Measurements from ENCODE around the gene GFER. TPM values are rescaled to one million over a fixed set of nuclear protein-coding genes. Genes with fewer than 3 reads are reported as not detected.

Gene GFER
- total and polyA plus RNA-seq, 8 donors: 17.1 to 62.0 (median 25.9) TPM

- Histone ChIP-seq H3K9me3 (no peaks in the 10 kb centered on the region), H3K4me1 (peaks cover 0 to 15% (median 5%) of the 10 kb centered on the region in 3 donors), H3K27ac (no peak overlapping the region), H3K27me3 (no peaks in the 10 kb centered on the region), H3K4me3 (no peak overlapping the region), H3K36me3 (peaks cover 0 to 29% (median 14%) of the 10 kb centered on the region in 3 donors)
- ATAC-seq (no peak), DNase-seq (peak in 1 of 6 donors; percentile 88), FAIRE-seq (no peak)
- WGBS, 2 donors: 93 to 97% methylated on average over 18 of the region's 18 CpGs
- no peak for TF ChIP-seq CTCF (IDR thresholded peaks at IDR 0.05)
- intact Hi-C loops (cut with DNase I): no loop called here
These were observed 6.1 kb upstream of the GFER start for GRCh38 chr16:1977875-1978268.

- no peak for TF ChIP-seq CTCF (IDR thresholded peaks at IDR 0.05)
- FAIRE-seq (no peak), DNase-seq (peak in 2 of 6 donors; percentile 72 to 85), ATAC-seq (no peak)
- Histone ChIP-seq H3K4me3 (peak overlapping the region; percentile 15 to 41 (median 29)), H3K4me1 (peaks cover 0 to 7% (median 4%) of the 10 kb centered on the region in 3 donors), H3K9me3 (no peaks in the 10 kb centered on the region), H3K36me3 (peaks cover 0 to 29% (median 14%) of the 10 kb centered on the region in 3 donors), H3K27ac (peak overlapping the region in 2 of 4 donors; percentile 55 to 63), H3K27me3 (no peaks in the 10 kb centered on the region)
- intact Hi-C loops (cut with DNase I): no loop called here
- 61 to 70% methylated on average over 37 of the region's 37 CpGs for WGBS, 2 donors
These were observed 5.4 kb upstream of the GFER start for GRCh38 chr16:1978476-1979120.

GRCh38 chr16:1979271-1980029 is 4.5 kb upstream of the GFER start:
- Histone ChIP-seq H3K27me3 (no peaks in the 10 kb centered on the region), H3K27ac (peak overlapping the region; percentile 8 to 63 (median 52)), H3K9me3 (no peaks in the 10 kb centered on the region), H3K4me1 (peaks cover 0 to 7% (median 4%) of the 10 kb centered on the region in 3 donors), H3K4me3 (peak overlapping the region; percentile 15 to 41 (median 29)), H3K36me3 (peaks cover 0 to 29% (median 14%) of the 10 kb centered on the region in 3 donors)
- FAIRE-seq (no peak), DNase-seq (peak; percentile 84 to 96 (median 88)), ATAC-seq (peak; percentile 65 to 75 (median 72))
- no peak for TF ChIP-seq CTCF (IDR thresholded peaks at IDR 0.05)
- WGBS, 2 donors: 33 to 36% methylated on average over 60 to 70 of the region's 70 CpGs
- intact Hi-C loops (cut with DNase I): no loop called here

- no peak for FAIRE-seq
- ATAC-seq: peak in 2 of 4 donors; percentile 1 to 3
- H3K27ac ChIP-seq: peak overlapping the region in 3 of 4 donors; percentile 50 to 63 (median 55)
- peak in 2 of 6 donors; percentile 66 to 84 for DNase-seq
- no peak for TF ChIP-seq CTCF (IDR thresholded peaks at IDR 0.05)
- intact Hi-C loops (cut with DNase I): no loop called here
- WGBS, 2 donors: 24 to 29% methylated on average over 53 of the region's 53 CpGs
- H3K4me3 ChIP-seq: peak overlapping the region; percentile 15 to 41 (median 29)
- H3K27me3 ChIP-seq: no peaks in the 10 kb centered on the region
- H3K4me1 ChIP-seq: peaks cover 0 to 13% (median 10%) of the 10 kb centered on the region in 3 donors
- peaks cover 0 to 24% (median 14%) of the 10 kb centered on the region in 3 donors for H3K36me3 ChIP-seq
- H3K9me3 ChIP-seq: no peaks in the 10 kb centered on the region
These were observed 3.8 kb upstream of the GFER start for GRCh38 chr16:1980030-1980769.

All from pancreas (tissue), 10 donors.